Ishikawa (cell line): Measurements from ENCODE around the gene MSMP.

Source experiments
- EP300 ChIP-seq: IDR thresholded peaks from 2 replicates; pipeline ENCODE4 v1.6.1; 2012; ENCODE audit warnings: borderline replicate concordance
- MAX ChIP-seq: IDR thresholded peaks from 2 replicates; pipeline ENCODE4 v1.6.1; 2012
- NFIC ChIP-seq: IDR thresholded peaks from 2 replicates; pipeline ENCODE4 v1.6.1; 2012
- RAD21 ChIP-seq: IDR thresholded peaks from 2 replicates; pipeline ENCODE4 v1.6.1; 2012; ENCODE audit warnings: low read depth
- REST ChIP-seq: IDR thresholded peaks from 2 replicates; pipeline ENCODE4 v1.6.1; 2012; ENCODE audit warnings: low read depth, mild to moderate bottlenecking

- TF ChIP-seq REST (no peak), NFIC (no peak), EP300 (no peak), MAX (no peak), RAD21 (no peak)
These were observed 17.9 kb upstream of the MSMP start for GRCh38 chr9:35771943-35772342.
